Activated T-cell treated with anti-CD3 and anti-CD28 coated beads, Interleukin-2, amount 50 U/mL, for 72 hours (primary cell): Measurements from ENCODE around the gene CTRL. TPM values are rescaled to one million over a fixed set of nuclear protein-coding genes. Genes with fewer than 3 reads are reported as not detected.
A peak's percentile ranks its signal among the peaks of the same experiment; 100 is the strongest.

Experiments used
- ATAC-seq, 2 donors: fragments of 150-1000 bp; cut with Tn5 transposase; replicated peaks in 1 of 2; 2 replicates each; pipeline ENCODE4 v1.10.0; 2021; ENCODE audit warnings: moderate library complexity in 2 of 2, mild to moderate bottlenecking in 1 of 2
- DNase-seq, 2 donors: peaks; one replicate each; pipeline ENCODE4 v3.0.0; 2021 to 2022; ENCODE audit warnings: mixed read lengths in 1 of 2
- H3K27ac Mint-ChIP-seq: one replicate; pipeline ENCODE4 v1.8.0; 2022; ENCODE audit warnings: mild to moderate bottlenecking, moderate library complexity, mixed read lengths
- H3K27me3 Mint-ChIP-seq: one replicate; pipeline ENCODE4 v1.8.0; 2022; ENCODE audit warnings: low read depth, mixed read lengths
- H3K36me3 Mint-ChIP-seq, 2 donors: one replicate each; pipeline ENCODE4 v1.8.0; 2022; ENCODE audit warnings: mixed read lengths in 2 of 2, mild to moderate bottlenecking in 1 of 2; ENCODE audit not compliant: insufficient read depth in 2 of 2
- H3K4me1 Mint-ChIP-seq: one replicate; pipeline ENCODE4 v1.8.0; 2022; ENCODE audit warnings: low read depth, mixed read lengths
- H3K4me3 Mint-ChIP-seq, 2 donors: one replicate each; pipeline ENCODE4 v1.8.0; 2022; ENCODE audit warnings: mild to moderate bottlenecking in 2 of 2, mixed read lengths in 2 of 2, moderate library complexity in 2 of 2
- H3K9me3 Mint-ChIP-seq, 2 donors: one replicate each; pipeline ENCODE4 v1.8.0; 2022; ENCODE audit warnings: mixed read lengths in 2 of 2
- total RNA-seq, 2 donors: library from RNA; stranded (reverse); gene quantifications; one replicate each; pipeline ENCODE4 v1.2.3, GENCODE V29; 2022

The CTRL gene
- total RNA-seq, 2 donors from 2014 or later, result 4.2 to 5.0 TPM

- no peak for ATAC-seq
- peak overlapping the region; percentile 19 for H3K27ac Mint-ChIP-seq
Measured at GRCh38 chr16:67953641-67954375, 22.1 kb upstream of the CTRL start.

GRCh38 chr16:67951485-67951884 lies 19.8 kb upstream of the CTRL start:
- no peak overlapping the region for H3K4me3 Mint-ChIP-seq
- DNase-seq, result no peak
- H3K27ac Mint-ChIP-seq, result no peak overlapping the region
- no peaks in the 10 kb centered on the region for H3K9me3 Mint-ChIP-seq
- H3K27me3 Mint-ChIP-seq, result no peaks in the 10 kb centered on the region
- H3K4me1 Mint-ChIP-seq, result no peaks in the 10 kb centered on the region
- no peaks in the 10 kb centered on the region for H3K36me3 Mint-ChIP-seq
- no peak for ATAC-seq

More at GRCh38 chr16:67953641-67954375, 22.1 kb upstream of the CTRL start:
- no peaks in the 10 kb centered on the region for H3K27me3 Mint-ChIP-seq
- H3K36me3 Mint-ChIP-seq, result no peaks in the 10 kb centered on the region
- no peaks in the 10 kb centered on the region for H3K4me1 Mint-ChIP-seq
- no peak overlapping the region for H3K4me3 Mint-ChIP-seq
- no peak for DNase-seq
- H3K9me3 Mint-ChIP-seq, result no peaks in the 10 kb centered on the region

- no peak for DNase-seq
- Mint-ChIP-seq H3K27me3 (no peaks in the 10 kb centered on the region), H3K27ac (no peak overlapping the region), H3K9me3 (no peaks in the 10 kb centered on the region), H3K4me3 (no peak overlapping the region), H3K36me3 (no peaks in the 10 kb centered on the region), H3K4me1 (no peaks in the 10 kb centered on the region)
- ATAC-seq, result no peak
Measured at GRCh38 chr16:67950335-67950843, 18.7 kb upstream of the CTRL start.

- no peaks in the 10 kb centered on the region for H3K36me3 Mint-ChIP-seq
- ATAC-seq (no peak), DNase-seq (no peak)
- H3K4me1 Mint-ChIP-seq, result no peaks in the 10 kb centered on the region
- H3K4me3 Mint-ChIP-seq, result no peak overlapping the region
- H3K27ac Mint-ChIP-seq, result no peak overlapping the region
- no peaks in the 10 kb centered on the region for H3K27me3 Mint-ChIP-seq
- no peaks in the 10 kb centered on the region for H3K9me3 Mint-ChIP-seq
Measured at GRCh38 chr16:67949645-67950044, 18.0 kb upstream of the CTRL start.

GRCh38 chr16:67948015-67948414 lies 16.4 kb upstream of the CTRL start:
- H3K9me3 Mint-ChIP-seq, result no peaks in the 10 kb centered on the region
- ATAC-seq (no peak), DNase-seq (no peak)
- H3K36me3 Mint-ChIP-seq, result no peaks in the 10 kb centered on the region
- H3K4me1 Mint-ChIP-seq, result no peaks in the 10 kb centered on the region
- H3K4me3 Mint-ChIP-seq, result no peak overlapping the region
- no peaks in the 10 kb centered on the region for H3K27me3 Mint-ChIP-seq
- H3K27ac Mint-ChIP-seq, result no peak overlapping the region

- H3K27me3 Mint-ChIP-seq, result no peaks in the 10 kb centered on the region
Measured at GRCh38 chr16:67946966-67947558, 15.4 kb upstream of the CTRL start.

GRCh38 chr16:67946128-67946569 lies 14.5 kb upstream of the CTRL start:
- no peak overlapping the region for H3K27ac Mint-ChIP-seq
- no peaks in the 10 kb centered on the region for H3K9me3 Mint-ChIP-seq
- ATAC-seq (no peak), DNase-seq (no peak)
- no peaks in the 10 kb centered on the region for H3K27me3 Mint-ChIP-seq
- no peaks in the 10 kb centered on the region for H3K36me3 Mint-ChIP-seq
- no peak overlapping the region for H3K4me3 Mint-ChIP-seq
- peaks cover 5% of the 10 kb centered on the region for H3K4me1 Mint-ChIP-seq

More at GRCh38 chr16:67946966-67947558, 15.4 kb upstream of the CTRL start:
- no peak for ATAC-seq
- no peak for DNase-seq
- no peaks in the 10 kb centered on the region for H3K36me3 Mint-ChIP-seq
- H3K4me1 Mint-ChIP-seq, result peaks cover 3% of the 10 kb centered on the region
- H3K4me3 Mint-ChIP-seq, result no peak overlapping the region
- H3K9me3 Mint-ChIP-seq, result no peaks in the 10 kb centered on the region
- no peak overlapping the region for H3K27ac Mint-ChIP-seq

- H3K27me3 Mint-ChIP-seq, result no peaks in the 10 kb centered on the region
- ATAC-seq, result no peak
- no peak overlapping the region for H3K4me3 Mint-ChIP-seq
- no peak overlapping the region for H3K27ac Mint-ChIP-seq
- DNase-seq, result no peak
- no peaks in the 10 kb centered on the region for H3K36me3 Mint-ChIP-seq
- peaks cover 7% of the 10 kb centered on the region for H3K4me1 Mint-ChIP-seq
- no peaks in the 10 kb centered on the region for H3K9me3 Mint-ChIP-seq
Measured at GRCh38 chr16:67945392-67945933, 13.8 kb upstream of the CTRL start.

GRCh38 chr16:67944690-67945391 lies 13.2 kb upstream of the CTRL start:
- no peak overlapping the region for H3K4me3 Mint-ChIP-seq
- no peak for DNase-seq
- no peaks in the 10 kb centered on the region for H3K9me3 Mint-ChIP-seq
- no peaks in the 10 kb centered on the region for H3K36me3 Mint-ChIP-seq
- H3K27ac Mint-ChIP-seq, result no peak overlapping the region
- no peaks in the 10 kb centered on the region for H3K27me3 Mint-ChIP-seq
- peaks cover 13% of the 10 kb centered on the region for H3K4me1 Mint-ChIP-seq
- no peak for ATAC-seq

GRCh38 chr16:67943619-67944504 lies 12.2 kb upstream of the CTRL start, which contains the start of gene LCAT:
LCAT (minus strand) TSS chr16:67944120; CDS start chr16:67944101, 19 bp downstream.
- no peaks in the 10 kb centered on the region for H3K27me3 Mint-ChIP-seq
- ATAC-seq (no peak), DNase-seq (no peak)
- H3K36me3 Mint-ChIP-seq, result no peaks in the 10 kb centered on the region
- H3K27ac Mint-ChIP-seq, result no peak within 1 kb of the TSS
- peaks cover 23% of the 10 kb centered on the region for H3K4me1 Mint-ChIP-seq
- no peaks in the 10 kb centered on the region for H3K9me3 Mint-ChIP-seq
- H3K4me3 Mint-ChIP-seq, result no peak within 1 kb of the TSS

- no peaks in the 10 kb centered on the region for H3K36me3 Mint-ChIP-seq
- H3K4me3 Mint-ChIP-seq, result no peak overlapping the region
- H3K27me3 Mint-ChIP-seq, result no peaks in the 10 kb centered on the region
- ATAC-seq, result no peak
- peaks cover 23% of the 10 kb centered on the region for H3K4me1 Mint-ChIP-seq
- H3K27ac Mint-ChIP-seq, result no peak overlapping the region
- no peak for DNase-seq
- no peaks in the 10 kb centered on the region for H3K9me3 Mint-ChIP-seq
Measured at GRCh38 chr16:67943256-67943618, 11.6 kb upstream of the CTRL start.

- H3K4me3 Mint-ChIP-seq, result no peak overlapping the region
- DNase-seq (no peak), ATAC-seq (peak in 1 of 2 donors; percentile 2)
- no peaks in the 10 kb centered on the region for H3K36me3 Mint-ChIP-seq
- H3K4me1 Mint-ChIP-seq, result peaks cover 26% of the 10 kb centered on the region
- no peak overlapping the region for H3K27ac Mint-ChIP-seq
- H3K27me3 Mint-ChIP-seq, result no peaks in the 10 kb centered on the region
- no peaks in the 10 kb centered on the region for H3K9me3 Mint-ChIP-seq
Measured at GRCh38 chr16:67942510-67943255, 11.0 kb upstream of the CTRL start.
